Bronchial epithelial cell (primary cell): ENCODE measurements around the gene RO60. TPM values are rescaled to one million over a fixed set of nuclear protein-coding genes. Genes with fewer than 3 reads are reported as not detected.
A peak's percentile ranks its signal among the peaks of the same experiment; 100 is the strongest.

ENCODE experiments used
- DNase-seq: peaks from one replicate; pipeline ENCODE4 v3.0.0-alpha.2; 2010; ENCODE audit warnings: low read depth
- FAIRE-seq: peaks from 2 replicates; lab custom pipeline; 2011; peaks lifted over from hg19 to GRCh38; lab: Jason Lieb, UNC
- H3K27me3 ChIP-seq: 2 replicates; pipeline ENCODE4 v1.5.1; 2011; ENCODE audit warnings: low read length; ENCODE audit not compliant: control insufficient read depth, insufficient read depth
- H3K36me3 ChIP-seq: 2 replicates; pipeline ENCODE4 v1.5.1; 2011; ENCODE audit warnings: low read length; ENCODE audit not compliant: control insufficient read depth, insufficient read depth
- H3K4me3 ChIP-seq: 2 replicates; pipeline ENCODE4 v1.5.1; 2011; ENCODE audit warnings: mild to moderate bottlenecking, low read depth, low read length, control low read depth
- CTCF ChIP-seq: IDR thresholded peaks from 2 replicates; pipeline ENCODE4 v1.5.1; 2011; ENCODE audit warnings: mild to moderate bottlenecking, moderate library complexity, low read length, control low read depth, inconsistent platforms; ENCODE audit not compliant: insufficient read depth, severe bottlenecking
- total RNA-seq: library from RNA; depleted of rRNA; stranded (reverse); fragments of >200 nt; gene quantifications from 2 replicates; pipeline ENCODE4 v1.2.1, GENCODE V29; 2014

RO60 gene
- total RNA-seq, 1 donor from 2014 or later: 109 TPM

DNA sequence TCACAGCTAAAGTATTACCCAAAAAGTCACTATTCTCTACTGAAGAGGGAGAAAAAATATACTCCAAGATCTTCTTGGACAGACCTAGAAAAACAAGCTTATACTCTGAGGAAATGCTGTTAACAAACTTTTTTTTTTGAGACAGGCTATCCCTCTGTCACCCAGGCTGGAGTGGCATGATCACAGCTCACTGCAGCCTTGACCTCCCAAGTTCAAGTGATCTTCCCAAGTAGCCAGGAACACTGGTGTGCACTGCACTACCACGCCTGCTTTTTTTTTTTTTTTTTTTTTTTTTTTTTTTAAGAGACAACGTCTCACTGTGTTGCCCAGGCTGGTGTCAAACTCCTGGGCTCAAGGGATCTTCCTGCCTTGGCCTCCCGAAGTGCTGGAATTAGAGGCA is 28.5 kb downstream of the RO60 start:
- DNase-seq: no peak
- no peak for TF ChIP-seq CTCF
- Histone ChIP-seq H3K4me3 (no peak overlapping the region), H3K36me3 (peaks cover 2% of the 10 kb centered on the region), H3K27me3 (no peaks in the 10 kb centered on the region)
- no peak for FAIRE-seq

GRCh38 chr1:193090865-193091264 is 31.5 kb downstream of the RO60 start:
- Histone ChIP-seq H3K36me3 (no peaks in the 10 kb centered on the region), H3K27me3 (no peaks in the 10 kb centered on the region), H3K4me3 (no peak overlapping the region)
- no peak for TF ChIP-seq CTCF
- DNase-seq (no peak), FAIRE-seq (no peak)

- Histone ChIP-seq H3K4me3 (no peak overlapping the region), H3K27me3 (no peaks in the 10 kb centered on the region), H3K36me3 (no peaks in the 10 kb centered on the region)
- no peak for TF ChIP-seq CTCF
- FAIRE-seq (no peak), DNase-seq (no peak)
These were observed 34.7 kb downstream of the RO60 start for GRCh38 chr1:193094112-193094511.

- Histone ChIP-seq H3K36me3 (peaks cover 3% of the 10 kb centered on the region), H3K27me3 (no peaks in the 10 kb centered on the region), H3K4me3 (no peak overlapping the region)
- FAIRE-seq (no peak), DNase-seq (no peak)
- no peak for TF ChIP-seq CTCF
These were observed 43.2 kb downstream of the RO60 start for GRCh38 chr1:193102662-193103061.

DNA sequence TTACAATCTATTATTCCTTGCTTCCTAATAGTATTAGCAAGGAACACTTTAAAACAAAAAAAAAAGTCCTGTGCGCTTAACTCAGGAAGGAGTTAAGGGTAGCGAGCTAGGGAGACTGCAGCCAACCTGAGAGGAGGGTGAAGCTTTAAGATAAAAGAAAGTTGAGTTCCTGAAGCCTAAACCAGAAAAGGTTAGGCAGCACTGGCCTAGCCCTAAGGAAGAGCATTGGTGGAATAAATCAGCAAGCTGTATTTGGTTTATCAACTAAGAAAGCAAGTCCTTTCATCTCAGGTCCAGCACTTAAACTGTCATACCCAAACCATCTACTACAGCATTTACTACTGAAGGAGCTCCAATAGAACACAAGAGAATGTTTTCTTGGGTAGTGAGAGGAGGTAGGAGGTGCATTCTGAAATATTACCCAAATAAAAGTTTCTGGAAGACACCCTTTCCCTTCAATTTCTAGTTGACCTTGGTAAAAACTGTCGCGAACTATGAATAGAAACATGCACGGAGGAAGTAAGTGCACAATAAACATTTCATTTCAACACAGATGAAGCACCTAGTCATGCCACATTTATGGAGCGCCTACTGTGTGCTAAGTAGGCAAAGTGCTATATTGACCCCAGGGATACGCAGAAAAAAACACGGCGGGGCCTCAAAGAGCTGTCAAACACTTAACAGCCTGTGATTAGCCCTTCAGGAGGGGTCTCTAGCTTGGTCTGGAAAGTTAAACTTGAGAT is 44.5 kb downstream of the RO60 start:
- DNase-seq (no peak), FAIRE-seq (no peak)
- H3K4me3 ChIP-seq: peak overlapping the region; percentile 69
- H3K27me3 ChIP-seq: no peaks in the 10 kb centered on the region
- H3K36me3 ChIP-seq: peaks cover 3% of the 10 kb centered on the region
- TF ChIP-seq CTCF: no peak

DNA sequence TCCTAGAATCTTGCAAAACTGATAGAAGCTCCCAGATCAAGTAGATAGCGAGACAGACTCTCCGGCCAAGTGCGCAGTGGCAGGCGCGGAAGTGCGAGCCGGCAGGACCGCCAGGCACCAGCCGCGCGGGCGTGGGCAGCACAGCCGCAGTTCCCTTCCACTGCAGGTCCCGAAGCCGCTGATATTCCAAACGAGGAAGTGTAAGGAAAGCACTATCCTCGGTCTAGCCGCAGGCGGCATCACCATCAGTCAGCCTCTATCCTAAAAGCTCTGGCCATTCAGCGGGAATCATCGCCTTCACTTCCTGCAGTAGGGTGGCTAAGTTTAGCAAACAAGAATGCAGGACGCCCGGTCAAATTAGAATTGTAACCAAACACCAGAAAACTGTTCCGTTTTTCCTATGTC is 45.1 kb downstream of the RO60 start:
- TF ChIP-seq CTCF: no peak
- Histone ChIP-seq H3K4me3 (peak overlapping the region; percentile 69), H3K36me3 (peaks cover 3% of the 10 kb centered on the region), H3K27me3 (no peaks in the 10 kb centered on the region)
- DNase-seq (peak; percentile 68), FAIRE-seq (no peak)
